DMS 273 (cell line): Measurements from ENCODE around the gene NUDT21.
A peak's percentile ranks its signal among the peaks of the same experiment; 100 is the strongest.
"Not testable (repeated sequence)": the region's sequence is repeated elsewhere in the genome, so short reads cannot be mapped to it uniquely, and the experiment has no call there.

Experiments used
- DNase-seq: peaks from one replicate; lab custom pipeline; 2025; ENCODE audit not compliant: unreplicated experiment; lab: John Stamatoyannopoulos, UW

Gene NUDT21

GRCh38 chr16:56419740-56420548 lies 31.2 kb downstream of the NUDT21 start:
- no peak for DNase-seq

GRCh38 chr16:56417138-56417537 lies 34.0 kb downstream of the NUDT21 start:
- DNase-seq: no peak

GRCh38 chr16:56415875-56416274 lies 35.3 kb downstream of the NUDT21 start:
- no peak for DNase-seq

- DNase-seq: no peak
Measured at GRCh38 chr16:56414366-56414765, 36.8 kb downstream of the NUDT21 start.

- no peak for DNase-seq
Measured at GRCh38 chr16:56413381-56413780, 37.8 kb downstream of the NUDT21 start.

- no peak for DNase-seq
Measured at GRCh38 chr16:56411624-56412023, 39.5 kb downstream of the NUDT21 start.

GRCh38 chr16:56411123-56411522 lies 40.0 kb downstream of the NUDT21 start:
- DNase-seq: no peak

GRCh38 chr16:56409195-56409594 lies 41.9 kb downstream of the NUDT21 start:
- no peak for DNase-seq

- DNase-seq: no peak
Measured at GRCh38 chr16:56408379-56409098, 42.6 kb downstream of the NUDT21 start.

GRCh38 chr16:56405977-56406672 lies 45.0 kb downstream of the NUDT21 start:
- DNase-seq: no peak

GRCh38 chr16:56401482-56401881 lies 49.6 kb downstream of the NUDT21 start:
- peak; percentile 59 for DNase-seq

- DNase-seq: no peak
Measured at GRCh38 chr16:56400458-56400857, 50.7 kb downstream of the NUDT21 start.

- no peak for DNase-seq
Measured at GRCh38 chr16:56399486-56399885, 51.6 kb downstream of the NUDT21 start.

GRCh38 chr16:56399047-56399446 lies 52.1 kb downstream of the NUDT21 start:
- no peak for DNase-seq

GRCh38 chr16:56396724-56397123 lies 54.4 kb downstream of the NUDT21 start:
- not testable (repeated sequence) for DNase-seq

- DNase-seq: no peak
Measured at GRCh38 chr16:56389554-56389953, 61.6 kb downstream of the NUDT21 start.

GRCh38 chr16:56388209-56388608 lies 62.9 kb downstream of the NUDT21 start:
- DNase-seq: no peak

GRCh38 chr16:56387396-56387795 lies 63.7 kb downstream of the NUDT21 start:
- no peak for DNase-seq

GRCh38 chr16:56384074-56384721 lies 66.9 kb downstream of the NUDT21 start:
- no peak for DNase-seq

GRCh38 chr16:56382901-56383355 lies 68.2 kb downstream of the NUDT21 start:
- DNase-seq: no peak

- DNase-seq: no peak
Measured at GRCh38 chr16:56382459-56382858, 68.7 kb downstream of the NUDT21 start.
